Measurements from ENCODE around the gene MED12.
A peak's percentile ranks its signal among the peaks of the same experiment; 100 is the strongest.

DNA sequence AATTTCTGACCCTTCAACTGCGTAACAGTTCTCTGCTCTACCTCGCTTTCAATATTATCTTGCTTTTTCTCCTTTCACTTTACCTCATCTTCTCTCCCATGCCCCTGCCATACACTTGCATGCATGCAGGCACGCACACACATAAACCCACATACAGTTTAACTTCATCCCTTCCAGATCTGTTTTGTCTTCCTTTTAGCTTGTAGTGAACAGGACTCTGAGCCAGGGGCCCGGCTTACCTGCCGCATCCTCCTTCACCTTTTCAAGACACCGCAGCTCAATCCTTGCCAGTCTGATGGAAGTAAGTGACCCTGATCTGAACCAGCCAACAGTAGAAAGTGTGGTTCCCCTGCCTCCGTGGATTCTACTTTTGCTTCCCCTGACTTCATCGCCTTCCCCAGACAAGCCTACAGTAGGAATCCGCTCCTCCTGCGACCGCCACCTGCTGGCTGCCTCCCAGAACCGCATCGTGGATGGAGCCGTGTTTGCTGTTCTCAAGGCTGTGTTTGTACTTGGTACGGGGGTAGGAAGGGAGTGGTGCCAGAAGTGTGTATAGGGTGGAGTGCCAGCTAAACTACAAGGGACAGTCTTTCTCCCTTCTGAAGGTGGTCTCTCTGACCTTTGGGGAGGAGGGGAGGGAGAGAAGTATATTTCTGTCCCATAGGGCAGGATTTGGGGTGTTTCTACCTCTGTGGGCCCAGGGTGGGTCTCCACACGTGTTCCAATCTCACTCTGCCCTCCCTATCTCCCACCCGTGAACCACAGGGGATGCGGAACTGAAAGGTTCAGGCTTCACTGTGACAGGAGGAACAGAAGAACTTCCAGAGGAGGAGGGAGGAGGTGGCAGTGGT lies 10.7 kb downstream of the MED12 start:
- TF ChIP-seq EP300 (IDR thresholded peaks at IDR 0.05): no peak
- no peak for TF ChIP-seq POLR2A (IDR thresholded peaks at IDR 0.05)
- no peak for TF ChIP-seq POLR2AphosphoS5 (IDR thresholded peaks at IDR 0.05)
- TF ChIP-seq, protein P1, sequence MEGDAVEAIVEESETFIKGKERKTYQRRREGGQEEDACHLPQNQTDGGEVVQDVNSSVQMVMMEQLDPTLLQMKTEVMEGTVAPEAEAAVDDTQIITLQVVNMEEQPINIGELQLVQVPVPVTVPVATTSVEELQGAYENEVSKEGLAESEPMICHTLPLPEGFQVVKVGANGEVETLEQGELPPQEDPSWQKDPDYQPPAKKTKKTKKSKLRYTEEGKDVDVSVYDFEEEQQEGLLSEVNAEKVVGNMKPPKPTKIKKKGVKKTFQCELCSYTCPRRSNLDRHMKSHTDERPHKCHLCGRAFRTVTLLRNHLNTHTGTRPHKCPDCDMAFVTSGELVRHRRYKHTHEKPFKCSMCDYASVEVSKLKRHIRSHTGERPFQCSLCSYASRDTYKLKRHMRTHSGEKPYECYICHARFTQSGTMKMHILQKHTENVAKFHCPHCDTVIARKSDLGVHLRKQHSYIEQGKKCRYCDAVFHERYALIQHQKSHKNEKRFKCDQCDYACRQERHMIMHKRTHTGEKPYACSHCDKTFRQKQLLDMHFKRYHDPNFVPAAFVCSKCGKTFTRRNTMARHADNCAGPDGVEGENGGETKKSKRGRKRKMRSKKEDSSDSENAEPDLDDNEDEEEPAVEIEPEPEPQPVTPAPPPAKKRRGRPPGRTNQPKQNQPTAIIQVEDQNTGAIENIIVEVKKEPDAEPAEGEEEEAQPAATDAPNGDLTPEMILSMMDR (IDR thresholded peaks at IDR 0.05): peak; percentile 49 to 63
